Measurements from ENCODE around the gene TRMT1L. TPM values are rescaled to one million over a fixed set of nuclear protein-coding genes. Genes with fewer than 3 reads are reported as not detected.

Gene TRMT1L
- total RNA-seq, 1 experiment from 2014 or later: 11.3 TPM

DNA sequence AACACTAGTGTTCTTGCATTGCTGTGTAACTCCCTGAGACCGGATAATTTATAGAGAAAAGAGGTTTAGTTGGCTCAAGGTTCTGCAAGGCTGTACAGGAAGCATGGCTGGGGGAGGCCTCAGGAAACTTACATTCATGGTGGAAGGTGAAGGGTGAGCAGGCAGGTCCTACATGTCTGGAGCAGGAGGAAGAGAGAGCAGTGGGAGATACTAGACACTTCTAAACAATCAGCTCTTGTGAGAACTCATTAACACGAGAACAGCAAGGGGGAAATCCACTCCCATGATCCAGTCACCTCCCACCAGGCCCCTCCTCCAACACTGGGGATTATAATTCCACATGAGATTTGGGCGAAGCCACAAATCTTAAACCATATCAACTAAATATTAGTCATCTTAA is 81.3 kb downstream of the TRMT1L start:
- H3K27ac ChIP-seq (ENCODE audit: low read length): no peak overlapping the region
- H3K9me3 ChIP-seq (ENCODE audit: low read length): no peaks in the 10 kb centered on the region
- H3F3A ChIP-seq (ENCODE audit: low read length, unreplicated experiment): no peaks in the 10 kb centered on the region
- CTCF ChIA-PET: no interaction called here
- H3K79me2 ChIP-seq (ENCODE audit: low read length): peaks cover 76% of the 10 kb centered on the region
- H2AFZ ChIP-seq (ENCODE audit: low read length): no peak overlapping the region
- H3K27me3 ChIP-seq (ENCODE audit: low read length): no peaks in the 10 kb centered on the region
- no peak for ATAC-seq
- no peaks in the 10 kb centered on the region for H3K36me3 ChIP-seq (ENCODE audit: low read depth, low read length)
- no TSS peak for BruUV-seq (replicated peaks)
- H4K20me1 ChIP-seq (ENCODE audit: low read length): no peaks in the 10 kb centered on the region
- H3K4me3 ChIP-seq (ENCODE audit: low read length): no peak overlapping the region
- TF ChIP-seq EZH2phosphoT487 (IDR thresholded peaks at IDR 0.05; ENCODE audit: borderline replicate concordance, low read length) (no peak), EZH2 (IDR thresholded peaks at IDR 0.05; ENCODE audit: low read length, unreplicated experiment) (no peak)
- no peaks in the 10 kb centered on the region for H3K9me2 ChIP-seq (replicated peaks; ENCODE audit: low read length)
- H3K4me2 ChIP-seq (ENCODE audit: low read length): no peak overlapping the region
- no peak overlapping the region for H3K9ac ChIP-seq (ENCODE audit: low read length)
- H3K4me1 ChIP-seq (ENCODE audit: insufficient read depth, low read length): peaks cover 6% of the 10 kb centered on the region; the same call in 1 of the 2 replicates
- intact Hi-C loops (cut with micrococcal nuclease): no loop called here
- POLR2A ChIA-PET (ENCODE audit: unreplicated experiment): no interaction called here
- no peak for DNase-seq

DNA sequence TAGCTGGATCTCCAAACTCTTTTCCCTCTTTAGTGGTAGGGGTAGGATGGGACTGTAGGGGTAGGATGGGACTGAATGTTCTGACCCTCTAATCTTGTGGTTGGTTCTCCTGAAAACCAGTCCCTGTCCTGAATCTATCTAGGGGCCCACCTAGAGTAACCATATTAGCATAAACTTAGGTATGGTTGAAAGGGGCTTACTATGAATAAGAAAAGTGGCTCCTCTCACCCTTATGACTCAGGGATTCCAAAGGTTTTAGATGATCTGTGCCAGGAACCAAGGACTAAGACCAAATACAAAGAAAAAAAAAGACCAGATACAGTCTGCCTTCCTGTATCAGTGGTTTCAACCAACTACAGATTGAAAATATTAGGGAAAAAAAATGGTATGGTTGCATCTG is 82.4 kb downstream of the TRMT1L start:
- DNase-seq (peak; percentile 3), ATAC-seq (no peak)
- no peak overlapping the region for H3K27ac ChIP-seq (ENCODE audit: low read length)
- H3K4me2 ChIP-seq (ENCODE audit: low read length): no peak overlapping the region
- H3K9ac ChIP-seq (ENCODE audit: low read length): no peak overlapping the region
- POLR2A ChIA-PET (ENCODE audit: unreplicated experiment): no interaction called here
- no peaks in the 10 kb centered on the region for H3F3A ChIP-seq (ENCODE audit: low read length, unreplicated experiment)
- CTCF ChIA-PET: no interaction called here
- intact Hi-C loops (cut with micrococcal nuclease): no loop called here
- BruUV-seq (replicated peaks): no TSS peak
- peaks cover 68% of the 10 kb centered on the region for H3K79me2 ChIP-seq (ENCODE audit: low read length)
- H3K4me3 ChIP-seq (ENCODE audit: low read length): no peak overlapping the region
- TF ChIP-seq, protein P1, sequence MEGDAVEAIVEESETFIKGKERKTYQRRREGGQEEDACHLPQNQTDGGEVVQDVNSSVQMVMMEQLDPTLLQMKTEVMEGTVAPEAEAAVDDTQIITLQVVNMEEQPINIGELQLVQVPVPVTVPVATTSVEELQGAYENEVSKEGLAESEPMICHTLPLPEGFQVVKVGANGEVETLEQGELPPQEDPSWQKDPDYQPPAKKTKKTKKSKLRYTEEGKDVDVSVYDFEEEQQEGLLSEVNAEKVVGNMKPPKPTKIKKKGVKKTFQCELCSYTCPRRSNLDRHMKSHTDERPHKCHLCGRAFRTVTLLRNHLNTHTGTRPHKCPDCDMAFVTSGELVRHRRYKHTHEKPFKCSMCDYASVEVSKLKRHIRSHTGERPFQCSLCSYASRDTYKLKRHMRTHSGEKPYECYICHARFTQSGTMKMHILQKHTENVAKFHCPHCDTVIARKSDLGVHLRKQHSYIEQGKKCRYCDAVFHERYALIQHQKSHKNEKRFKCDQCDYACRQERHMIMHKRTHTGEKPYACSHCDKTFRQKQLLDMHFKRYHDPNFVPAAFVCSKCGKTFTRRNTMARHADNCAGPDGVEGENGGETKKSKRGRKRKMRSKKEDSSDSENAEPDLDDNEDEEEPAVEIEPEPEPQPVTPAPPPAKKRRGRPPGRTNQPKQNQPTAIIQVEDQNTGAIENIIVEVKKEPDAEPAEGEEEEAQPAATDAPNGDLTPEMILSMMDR (conservative IDR thresholded peaks at IDR 0.05; ENCODE audit: low read depth, low read length): no peak
- TF ChIP-seq EZH2phosphoT487 (IDR thresholded peaks at IDR 0.05; ENCODE audit: borderline replicate concordance, low read length) (no peak), EZH2 (IDR thresholded peaks at IDR 0.05; ENCODE audit: low read length, unreplicated experiment) (no peak)
- no peaks in the 10 kb centered on the region for H3K9me2 ChIP-seq (replicated peaks; ENCODE audit: low read length)
- H4K20me1 ChIP-seq (ENCODE audit: low read length): no peaks in the 10 kb centered on the region
- H3K36me3 ChIP-seq (ENCODE audit: low read depth, low read length): no peaks in the 10 kb centered on the region
- no peaks in the 10 kb centered on the region for H3K27me3 ChIP-seq (ENCODE audit: low read length)
- H3K9me3 ChIP-seq (ENCODE audit: low read length): no peaks in the 10 kb centered on the region
- no peak overlapping the region for H2AFZ ChIP-seq (ENCODE audit: low read length)
- H3K4me1 ChIP-seq (ENCODE audit: insufficient read depth, low read length): peaks cover 6% of the 10 kb centered on the region; the same call in 1 of the 2 replicates

DNA sequence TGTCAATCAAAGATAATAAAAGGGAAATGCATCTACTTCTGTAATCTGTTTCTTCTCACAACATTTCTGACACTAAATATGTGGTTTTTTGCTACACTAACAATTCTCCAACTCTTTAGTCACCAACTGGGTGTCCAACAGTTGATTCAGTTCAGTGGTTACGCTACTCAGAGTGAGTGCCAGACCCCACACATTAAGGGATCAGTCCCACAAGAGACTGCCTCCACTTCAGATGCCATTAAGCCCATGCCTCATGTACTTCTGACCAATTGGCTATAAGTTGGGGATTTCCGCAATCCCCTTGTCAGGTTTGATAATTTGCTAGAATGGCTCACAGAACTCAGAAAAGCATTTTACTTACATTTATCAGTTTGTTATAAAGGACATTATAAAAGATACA is 83.0 kb downstream of the TRMT1L start:
- peaks cover 63% of the 10 kb centered on the region for H3K79me2 ChIP-seq (ENCODE audit: low read length)
- H3K27me3 ChIP-seq (ENCODE audit: low read length): no peaks in the 10 kb centered on the region
- no peaks in the 10 kb centered on the region for H3K9me3 ChIP-seq (ENCODE audit: low read length)
- no peak overlapping the region for H3K27ac ChIP-seq (ENCODE audit: low read length)
- H3K36me3 ChIP-seq (ENCODE audit: low read depth, low read length): no peaks in the 10 kb centered on the region
- DNase-seq (no peak), ATAC-seq (no peak)
- intact Hi-C loops (cut with micrococcal nuclease): no loop called here
- no peak for TF ChIP-seq EZH2 (IDR thresholded peaks at IDR 0.05; ENCODE audit: low read length, unreplicated experiment)
- TF ChIP-seq EZH2phosphoT487 (IDR thresholded peaks at IDR 0.05; ENCODE audit: borderline replicate concordance, low read length): no peak
- TF ChIP-seq, protein P1 (conservative IDR thresholded peaks at IDR 0.05; ENCODE audit: low read depth, low read length): no peak
- H3K4me1 ChIP-seq (ENCODE audit: insufficient read depth, low read length): peaks cover 6% of the 10 kb centered on the region; the same call in 1 of the 2 replicates
- CTCF ChIA-PET: no interaction called here
- no peak overlapping the region for H3K4me3 ChIP-seq (ENCODE audit: low read length)
- POLR2A ChIA-PET (ENCODE audit: unreplicated experiment): no interaction called here
- no peak overlapping the region for H2AFZ ChIP-seq (ENCODE audit: low read length)
- no peaks in the 10 kb centered on the region for H3F3A ChIP-seq (ENCODE audit: low read length, unreplicated experiment)
- no peak overlapping the region for H3K9ac ChIP-seq (ENCODE audit: low read length)
- H3K4me2 ChIP-seq (ENCODE audit: low read length): no peak overlapping the region
- BruUV-seq (replicated peaks): no TSS peak
- H3K9me2 ChIP-seq (replicated peaks; ENCODE audit: low read length): no peaks in the 10 kb centered on the region
- H4K20me1 ChIP-seq (ENCODE audit: low read length): no peaks in the 10 kb centered on the region
